GM19452 (cell line): ENCODE results near the gene SPAM1.
"Not testable (repeated sequence)": the region's sequence is repeated elsewhere in the genome, so short reads cannot be mapped to it uniquely, and the experiment has no call there.

Source experiments
- ATAC-seq: cut with Tn5 transposase; IDR thresholded peaks from one replicate; pipeline ENCODE4 v1.9.1; 2021; ENCODE audit not compliant: unreplicated experiment

SPAM1 gene, protein sequence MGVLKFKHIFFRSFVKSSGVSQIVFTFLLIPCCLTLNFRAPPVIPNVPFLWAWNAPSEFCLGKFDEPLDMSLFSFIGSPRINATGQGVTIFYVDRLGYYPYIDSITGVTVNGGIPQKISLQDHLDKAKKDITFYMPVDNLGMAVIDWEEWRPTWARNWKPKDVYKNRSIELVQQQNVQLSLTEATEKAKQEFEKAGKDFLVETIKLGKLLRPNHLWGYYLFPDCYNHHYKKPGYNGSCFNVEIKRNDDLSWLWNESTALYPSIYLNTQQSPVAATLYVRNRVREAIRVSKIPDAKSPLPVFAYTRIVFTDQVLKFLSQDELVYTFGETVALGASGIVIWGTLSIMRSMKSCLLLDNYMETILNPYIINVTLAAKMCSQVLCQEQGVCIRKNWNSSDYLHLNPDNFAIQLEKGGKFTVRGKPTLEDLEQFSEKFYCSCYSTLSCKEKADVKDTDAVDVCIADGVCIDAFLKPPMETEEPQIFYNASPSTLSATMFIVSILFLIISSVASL

DNA sequence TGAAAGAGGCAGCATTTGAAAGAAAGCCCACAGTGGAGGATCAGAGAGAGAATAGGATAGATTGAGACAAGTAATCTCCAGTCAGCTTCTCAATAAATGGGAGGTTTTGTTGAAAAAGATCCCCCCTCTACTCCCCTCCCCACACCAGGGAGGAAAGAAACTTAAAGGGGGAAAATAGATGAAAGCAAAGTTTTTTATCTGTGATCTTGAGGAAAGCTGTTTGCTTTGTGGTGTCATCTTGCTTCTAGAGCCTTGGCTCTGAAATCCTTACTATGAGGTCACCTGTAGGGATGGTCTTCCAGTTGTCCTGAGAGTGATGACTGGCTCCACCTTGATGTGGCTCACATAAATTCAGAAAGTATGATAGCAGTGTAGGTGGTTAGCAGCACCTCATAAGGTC is at the start of gene SPAM1:
TSS of gene SPAM1 (plus strand) at position 301 of the 400 bp plus-strand sequence. CDS start 28,330 bp downstream, outside the sequence.
- ATAC-seq = no peak

DNA sequence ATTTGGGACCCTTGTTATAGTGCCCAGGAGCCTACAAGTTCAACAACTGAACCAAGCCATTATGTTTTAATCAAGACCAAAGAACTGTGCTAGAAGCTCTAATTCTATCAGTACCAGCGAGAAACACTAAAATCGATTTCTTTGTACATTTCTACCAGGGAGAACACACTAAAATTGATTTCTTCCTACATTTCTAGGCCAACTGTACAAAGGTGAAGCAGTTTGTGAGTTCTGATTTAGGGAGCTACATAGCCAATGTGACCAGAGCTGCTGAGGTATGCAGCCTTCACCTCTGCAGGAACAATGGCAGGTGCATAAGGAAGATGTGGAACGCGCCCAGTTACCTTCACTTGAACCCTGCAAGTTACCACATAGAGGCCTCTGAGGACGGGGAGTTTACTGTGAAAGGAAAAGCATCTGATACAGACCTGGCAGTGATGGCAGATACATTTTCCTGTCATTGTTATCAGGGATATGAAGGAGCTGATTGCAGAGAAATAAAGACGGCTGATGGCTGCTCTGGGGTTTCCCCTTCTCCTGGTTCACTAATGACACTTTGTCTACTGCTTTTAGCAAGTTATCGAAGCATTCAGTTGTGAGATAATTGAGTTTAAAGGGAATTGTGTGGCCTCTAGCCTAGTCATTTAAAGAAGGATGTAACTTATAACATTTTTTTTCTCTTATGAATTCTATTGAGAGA is 48.3 kb upstream of the SPAM1 start:
- ATAC-seq = no peak

DNA sequence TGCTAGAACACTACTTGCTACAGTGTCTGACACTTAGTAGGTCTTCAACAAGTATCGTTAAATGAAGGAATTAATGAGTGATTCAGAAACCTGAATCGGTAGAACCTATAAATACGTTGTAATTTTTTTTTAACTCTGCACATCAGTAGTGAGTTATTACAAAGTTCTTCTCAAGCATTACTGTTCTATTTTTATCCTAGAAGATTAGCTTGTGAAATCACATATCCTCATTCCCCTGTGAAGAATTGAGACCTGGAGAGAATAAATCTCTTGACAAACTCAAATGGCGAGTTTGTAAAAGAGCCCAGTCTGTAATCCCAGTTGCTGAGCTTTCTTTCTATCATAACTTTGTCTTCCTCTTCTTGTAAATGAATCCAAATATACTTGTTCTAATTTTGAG is 45.4 kb upstream of the SPAM1 start:
- ATAC-seq = no peak

GRCh38 chr7:123881300-123881699 is 43.7 kb upstream of the SPAM1 start:
- no peak for ATAC-seq

- no peak for ATAC-seq
Observed at GRCh38 chr7:123883154-123883553, 41.9 kb upstream of the SPAM1 start.

GRCh38 chr7:123888192-123888591 is 36.8 kb upstream of the SPAM1 start:
- no peak for ATAC-seq

DNA sequence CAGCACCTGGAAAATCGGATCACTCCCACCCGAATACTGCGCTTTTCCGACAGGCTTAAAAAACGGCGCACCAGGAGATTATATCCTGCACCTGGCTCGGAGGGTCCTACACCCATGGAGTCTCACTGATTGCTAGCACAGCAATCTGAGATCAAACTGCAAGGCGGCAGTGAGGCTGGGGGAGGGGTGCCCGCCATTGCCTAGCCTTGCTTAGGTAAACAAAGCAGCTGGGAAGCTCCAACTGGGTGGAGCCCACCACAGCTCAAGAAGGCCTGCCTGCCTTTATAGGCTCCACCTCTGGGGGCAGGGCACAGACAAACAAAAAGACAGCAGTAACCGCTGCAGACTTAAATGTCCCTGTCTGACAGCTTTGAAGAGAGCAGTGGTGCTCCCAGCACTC is 30.3 kb upstream of the SPAM1 start:
- not testable (repeated sequence) for ATAC-seq

DNA sequence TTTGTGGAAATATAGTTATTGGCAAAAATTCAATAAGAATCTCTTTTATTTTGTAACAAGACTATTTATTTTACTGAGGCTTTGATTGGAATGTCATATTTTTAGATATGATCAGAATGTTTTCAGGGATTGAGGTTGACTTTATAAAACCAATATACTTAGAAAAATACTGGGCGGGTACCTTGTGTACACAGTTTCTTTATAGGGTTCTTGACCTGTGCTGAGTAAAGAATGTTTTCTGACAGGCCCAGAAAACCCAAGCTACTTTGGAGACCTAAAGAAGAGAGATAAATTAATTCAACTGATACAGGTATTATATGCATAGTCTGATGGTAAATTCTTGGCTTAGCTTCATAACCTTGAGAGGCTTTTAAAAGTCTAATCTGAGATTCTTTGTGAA is 23.9 kb upstream of the SPAM1 start:
- ATAC-seq = no peak

GRCh38 chr7:123905714-123906113 is 19.3 kb upstream of the SPAM1 start:
- no peak for ATAC-seq

- ATAC-seq = no peak
Observed at GRCh38 chr7:123916240-123916724, 8.8 kb upstream of the SPAM1 start.

- ATAC-seq = no peak
Observed at GRCh38 chr7:123917878-123918277, 7.2 kb upstream of the SPAM1 start.

- ATAC-seq = no peak
Observed at GRCh38 chr7:123918309-123918708, 6.7 kb upstream of the SPAM1 start.

GRCh38 chr7:123923599-123923998 is 1.4 kb upstream of the SPAM1 start:
- no peak for ATAC-seq

- ATAC-seq = no peak
Observed at GRCh38 chr7:123929107-123929506, 4.1 kb downstream of the SPAM1 start.

GRCh38 chr7:123929655-123930054 is 4.6 kb downstream of the SPAM1 start:
- no peak for ATAC-seq

- no peak for ATAC-seq
Observed at GRCh38 chr7:123935436-123936381, 10.7 kb downstream of the SPAM1 start.

- no peak for ATAC-seq
Observed at GRCh38 chr7:123936388-123936787, 11.3 kb downstream of the SPAM1 start.

DNA sequence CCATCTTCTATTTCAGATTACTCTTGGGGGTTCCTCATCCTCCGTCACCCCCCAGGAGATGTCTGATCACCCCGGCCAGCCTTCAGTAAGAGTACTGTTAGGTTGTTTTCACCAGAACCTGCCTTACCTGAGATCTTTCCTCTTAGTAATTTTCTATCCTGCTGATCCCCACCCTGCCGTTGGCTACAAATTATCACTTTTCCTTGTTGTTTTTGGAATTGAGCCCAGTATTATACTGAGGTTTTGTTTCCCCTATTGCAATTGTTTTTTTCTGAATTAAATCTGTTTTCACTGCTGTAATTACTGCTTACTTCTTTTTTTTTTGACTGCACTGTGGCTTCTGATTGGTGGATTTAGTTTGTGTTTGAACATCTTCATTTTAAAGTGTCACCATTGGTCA is 14.7 kb downstream of the SPAM1 start:
- no peak for ATAC-seq

GRCh38 chr7:123941391-123942180 is 16.5 kb downstream of the SPAM1 start:
- no peak for ATAC-seq

GRCh38 chr7:123944395-123944794 is 19.4 kb downstream of the SPAM1 start:
- no peak for ATAC-seq
